HG02870 (cell line): ENCODE results near the gene TM7SF2.

Source experiments
- ATAC-seq: cut with Tn5 transposase; IDR thresholded peaks from one replicate; pipeline ENCODE4 v1.9.1; 2021; ENCODE audit warnings: mild to moderate bottlenecking, moderate library complexity; ENCODE audit not compliant: unreplicated experiment

TM7SF2 gene

DNA sequence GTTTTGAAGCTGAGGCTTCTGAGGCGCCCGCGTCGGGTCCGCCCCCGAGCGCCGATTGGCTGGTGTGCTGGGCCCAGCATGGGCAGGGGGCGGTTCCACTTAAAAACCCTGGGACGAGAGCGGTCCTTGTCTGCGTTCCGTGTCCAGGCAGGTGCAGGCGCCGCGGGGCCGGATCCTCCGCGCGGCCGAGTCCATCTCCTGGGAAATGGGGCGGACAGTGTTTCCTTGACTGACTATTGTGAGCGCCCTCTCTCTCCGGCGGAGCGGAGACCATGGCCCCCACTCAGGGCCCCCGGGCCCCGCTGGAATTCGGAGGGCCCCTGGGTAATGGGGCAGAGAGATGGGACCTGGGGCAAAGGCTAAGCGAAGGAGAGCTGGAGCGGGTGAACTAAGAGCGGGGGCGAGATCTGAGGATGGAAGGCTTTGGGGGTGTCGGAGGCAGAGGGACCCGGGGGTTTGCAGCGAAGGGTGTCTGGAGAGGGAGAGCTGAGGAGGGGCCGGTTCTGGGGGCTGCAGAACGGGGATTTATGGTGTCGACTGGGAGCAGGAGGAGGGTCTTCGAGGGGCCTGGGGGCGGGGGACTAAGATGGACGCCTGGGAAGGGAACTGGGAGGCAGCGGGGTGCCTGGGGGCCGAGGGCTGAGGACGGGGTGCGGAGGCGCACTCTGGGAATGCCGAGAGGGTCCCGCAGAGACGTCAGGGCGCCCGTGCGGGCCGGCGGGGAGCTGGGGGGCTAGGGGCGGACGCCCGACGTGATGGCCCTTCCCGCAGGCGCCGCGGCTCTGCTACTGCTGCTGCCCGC lies at the start of gene TM7SF2:
Gene TM7SF2, plus strand, starts transcription at position 129 of the 802 bp plus-strand sequence. Its CDS starts 144 bp downstream, at position 273.
- ATAC-seq = peak; percentile 53

DNA sequence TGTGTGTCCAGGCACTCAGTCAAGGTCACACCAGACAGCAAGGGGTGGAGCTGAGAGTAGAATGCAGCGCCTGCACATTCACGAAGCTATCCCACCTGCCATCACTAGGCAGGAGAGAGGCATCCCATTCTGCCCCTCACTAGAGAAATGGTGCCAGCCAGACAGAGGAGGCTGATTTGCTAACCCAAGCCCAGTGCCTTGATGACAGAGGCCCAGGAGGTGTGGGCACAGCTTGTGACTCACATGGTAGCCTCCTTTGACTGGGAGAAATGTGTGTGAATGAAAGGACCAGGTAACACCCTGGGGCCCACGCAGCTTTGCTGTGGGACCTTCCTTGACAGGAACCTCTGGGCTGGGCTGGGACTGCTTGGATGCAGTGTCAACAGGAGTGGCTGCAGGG lies 48.1 kb upstream of the TM7SF2 start:
- no peak for ATAC-seq

DNA sequence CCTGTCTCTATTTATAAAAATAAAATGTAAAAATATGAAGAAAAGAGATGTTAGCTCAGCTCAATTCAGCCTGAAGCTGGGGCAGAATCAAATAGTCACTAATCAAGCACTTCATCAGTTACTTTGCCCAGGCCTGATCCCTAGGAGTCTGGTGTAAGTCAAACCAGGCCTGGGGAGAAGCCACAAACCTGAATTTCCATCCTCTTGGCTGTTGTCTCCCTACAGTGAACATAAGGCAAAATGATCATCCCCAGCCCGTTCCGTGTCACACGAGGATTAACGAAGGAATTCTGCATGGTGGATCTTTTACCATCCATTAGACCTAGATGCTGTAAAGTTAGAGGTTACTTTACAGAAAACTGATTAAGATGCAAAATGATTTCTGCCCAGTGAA lies 46.8 kb upstream of the TM7SF2 start:
- no peak for ATAC-seq

DNA sequence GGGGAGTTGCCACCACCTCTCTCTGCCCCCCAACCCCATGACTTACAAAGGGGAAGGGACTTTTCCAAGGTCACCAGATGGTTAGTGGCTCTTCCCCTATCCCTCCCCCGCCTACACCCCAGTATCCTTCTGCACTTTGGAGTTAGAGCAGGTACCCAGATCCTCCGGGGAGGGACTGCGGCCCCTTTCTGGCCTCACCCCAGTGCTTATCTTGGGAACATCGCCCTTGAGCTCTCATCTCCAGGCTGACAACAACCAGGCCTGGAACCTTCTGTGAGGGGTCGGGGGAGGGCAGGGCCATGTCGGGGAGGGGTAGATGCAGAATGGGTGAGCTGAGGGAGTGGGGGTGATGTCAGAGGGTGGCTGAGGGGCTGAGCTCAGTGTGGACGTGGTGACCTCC lies 45.8 kb upstream of the TM7SF2 start:
- ATAC-seq = no peak

DNA sequence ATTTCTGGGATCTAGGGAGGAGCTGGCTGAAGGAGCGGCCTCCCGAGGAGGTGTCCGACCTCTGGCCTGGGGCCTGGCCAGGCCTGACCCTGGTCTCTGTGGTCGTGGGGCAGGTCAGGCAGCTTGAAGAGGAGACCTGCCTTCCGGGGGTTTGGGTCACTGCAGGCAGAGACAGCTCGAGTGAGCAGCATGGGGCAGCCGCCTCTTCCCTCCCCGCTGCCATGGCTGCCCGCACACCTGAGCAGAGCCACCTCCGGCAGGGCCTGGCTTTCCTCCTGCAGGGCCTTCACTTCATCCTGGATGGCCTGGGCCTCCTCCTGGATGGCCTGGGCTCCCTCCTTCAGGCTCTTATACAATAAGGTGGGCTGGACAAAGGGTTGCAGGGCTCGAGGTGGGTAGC lies 45.4 kb upstream of the TM7SF2 start:
- no peak for ATAC-seq

DNA sequence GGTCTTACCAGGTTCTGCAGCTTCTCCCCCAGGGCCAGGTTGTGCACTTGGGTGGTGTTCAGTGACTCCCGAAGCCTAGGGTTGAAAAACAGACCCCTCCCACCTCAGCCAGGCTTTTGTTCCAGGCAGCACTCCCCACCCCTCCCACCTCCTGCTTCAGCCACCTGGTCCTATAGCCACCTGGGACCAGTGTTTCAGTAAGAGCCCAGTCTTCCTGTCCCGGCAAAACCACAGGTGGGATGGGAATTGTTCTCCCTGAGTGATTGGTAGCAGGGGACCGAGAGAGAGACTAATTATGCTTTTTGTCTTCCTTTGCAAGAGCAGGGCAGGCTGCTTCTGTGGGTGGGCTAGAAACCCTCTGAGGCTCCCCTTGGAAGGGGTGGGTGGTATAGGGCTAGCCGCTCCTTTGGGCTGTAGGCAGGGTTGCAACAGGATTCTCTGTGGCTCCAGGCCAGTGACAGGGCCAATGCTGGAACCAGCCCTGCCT lies 44.8 kb upstream of the TM7SF2 start:
- ATAC-seq = no peak

DNA sequence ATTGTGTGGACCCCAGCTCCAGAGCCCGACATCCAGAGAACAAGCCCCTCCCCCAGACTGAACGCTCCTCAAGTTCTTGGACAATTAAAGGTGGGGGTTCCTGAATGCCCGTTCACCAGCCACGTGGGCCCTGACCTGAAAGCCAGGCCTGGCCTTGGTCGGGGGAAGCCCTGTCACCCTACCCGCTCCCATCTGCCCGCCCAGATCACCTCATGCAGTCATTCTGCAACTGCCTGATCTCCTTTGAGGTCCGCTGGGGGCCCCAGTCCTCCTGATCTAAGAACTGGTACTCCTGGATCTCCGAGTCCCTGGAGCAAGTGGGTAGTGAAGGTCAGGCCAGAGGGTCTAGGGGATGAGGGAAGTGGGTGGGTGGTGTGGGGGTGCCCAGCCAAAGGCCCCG lies 44.2 kb upstream of the TM7SF2 start:
- no peak for ATAC-seq

DNA sequence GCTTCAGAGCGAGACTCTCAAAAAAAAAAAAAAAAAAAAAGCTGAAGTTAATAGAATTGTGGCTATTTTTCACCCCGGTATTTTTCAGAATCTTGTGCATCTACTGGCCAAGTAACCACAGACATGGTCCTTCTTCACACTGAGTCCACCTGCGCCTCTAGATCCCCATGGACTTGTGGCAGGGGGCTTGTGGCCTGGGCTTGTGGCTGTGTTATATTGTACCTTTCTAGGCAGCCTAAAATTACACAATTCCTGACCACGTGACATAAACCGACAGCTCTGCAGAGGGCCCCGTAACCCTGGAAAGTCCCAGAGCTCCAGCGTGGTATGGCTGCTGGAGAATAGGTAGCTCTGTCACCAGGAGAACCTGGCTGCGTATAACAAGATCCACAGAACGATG lies 42.5 kb upstream of the TM7SF2 start:
- no peak for ATAC-seq

DNA sequence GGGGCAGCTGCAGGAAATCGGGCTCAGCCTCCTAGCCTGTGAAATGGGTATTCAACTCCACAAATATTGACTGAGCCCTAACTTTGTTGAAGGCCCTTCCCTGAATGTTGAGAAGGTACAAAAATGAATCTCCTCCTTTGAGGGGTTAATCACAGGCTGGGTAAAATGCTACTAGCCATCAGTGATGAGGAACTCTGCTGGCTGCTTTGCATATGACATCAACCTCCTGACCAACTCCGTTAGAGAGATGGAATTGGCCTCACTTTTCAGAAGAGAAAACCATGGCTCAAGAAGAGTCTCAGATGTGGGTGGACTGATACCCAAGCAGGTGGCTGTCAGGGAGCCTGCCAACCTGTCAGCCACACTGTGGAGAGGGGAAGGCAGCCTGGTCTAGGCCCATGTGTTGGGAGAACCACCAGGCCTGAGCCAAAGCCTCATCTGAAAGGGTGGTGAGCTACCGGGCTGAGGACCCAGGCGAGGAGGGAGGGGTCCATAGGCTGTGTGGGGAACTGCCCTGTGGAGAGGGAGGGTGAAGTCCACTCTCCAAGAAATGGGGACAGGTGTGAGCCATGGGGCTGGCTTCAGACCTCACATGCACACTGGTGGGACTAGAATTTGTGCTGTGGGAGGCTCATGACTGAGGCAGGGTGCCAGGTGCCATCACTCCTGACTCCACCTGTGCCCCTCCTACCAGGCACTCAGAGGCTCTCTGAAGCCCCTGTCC lies 39.6 kb upstream of the TM7SF2 start:
- no peak for ATAC-seq

DNA sequence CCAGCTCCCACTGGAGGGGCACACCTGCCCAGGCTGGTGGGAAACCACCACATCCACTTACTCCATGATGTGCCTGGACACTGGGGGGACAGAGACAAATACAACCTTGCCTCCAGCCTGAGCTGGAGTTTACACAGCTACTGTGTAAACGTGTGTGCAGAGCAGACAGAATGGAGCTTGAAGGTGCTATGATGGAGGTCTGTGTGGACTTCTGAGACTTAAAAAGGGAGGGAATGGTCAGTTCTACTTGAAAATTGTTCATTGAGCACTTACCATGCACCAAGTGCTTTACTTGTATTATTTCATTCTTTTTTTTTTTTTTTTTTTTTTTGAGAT lies 39.1 kb upstream of the TM7SF2 start:
- no peak for ATAC-seq

DNA sequence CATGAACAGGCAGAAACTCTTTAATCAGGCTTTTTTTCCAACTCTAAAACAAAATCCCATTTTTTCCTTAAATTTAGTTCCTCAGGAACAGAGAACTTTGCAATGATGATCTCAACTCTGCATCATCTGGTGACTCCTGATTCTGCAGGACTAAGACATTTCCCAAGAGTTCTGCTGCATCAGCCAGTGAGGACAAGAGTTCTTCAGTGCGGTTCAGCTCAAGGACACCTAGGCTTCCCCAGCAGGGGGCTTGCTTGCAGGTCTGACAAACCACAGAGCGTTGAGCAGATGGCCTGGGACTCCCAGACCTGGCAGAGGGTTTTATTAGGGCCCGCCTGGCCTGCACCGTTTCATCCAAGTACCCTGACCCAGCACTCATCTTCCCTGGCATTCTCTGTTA lies 34.2 kb upstream of the TM7SF2 start:
- no peak for ATAC-seq

DNA sequence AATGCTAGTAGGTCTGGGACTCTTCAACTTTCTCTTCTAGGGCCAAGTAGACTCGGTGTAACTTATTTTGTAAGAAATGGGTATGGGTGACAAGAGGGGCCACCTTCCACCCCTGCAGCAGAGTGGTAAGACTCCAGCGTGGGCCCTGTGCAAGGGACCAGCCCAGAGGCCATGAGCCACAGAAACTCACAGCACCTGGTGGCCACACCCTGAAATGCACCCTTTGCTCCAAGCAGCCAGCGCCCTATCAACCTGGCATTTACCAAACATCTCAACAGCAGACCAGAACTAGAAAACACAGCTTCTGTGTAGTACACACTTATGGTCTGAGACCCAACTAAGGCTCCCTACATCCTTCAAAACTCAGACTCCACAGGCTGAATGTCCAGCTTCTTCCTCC lies 33.5 kb upstream of the TM7SF2 start:
- ATAC-seq = no peak

DNA sequence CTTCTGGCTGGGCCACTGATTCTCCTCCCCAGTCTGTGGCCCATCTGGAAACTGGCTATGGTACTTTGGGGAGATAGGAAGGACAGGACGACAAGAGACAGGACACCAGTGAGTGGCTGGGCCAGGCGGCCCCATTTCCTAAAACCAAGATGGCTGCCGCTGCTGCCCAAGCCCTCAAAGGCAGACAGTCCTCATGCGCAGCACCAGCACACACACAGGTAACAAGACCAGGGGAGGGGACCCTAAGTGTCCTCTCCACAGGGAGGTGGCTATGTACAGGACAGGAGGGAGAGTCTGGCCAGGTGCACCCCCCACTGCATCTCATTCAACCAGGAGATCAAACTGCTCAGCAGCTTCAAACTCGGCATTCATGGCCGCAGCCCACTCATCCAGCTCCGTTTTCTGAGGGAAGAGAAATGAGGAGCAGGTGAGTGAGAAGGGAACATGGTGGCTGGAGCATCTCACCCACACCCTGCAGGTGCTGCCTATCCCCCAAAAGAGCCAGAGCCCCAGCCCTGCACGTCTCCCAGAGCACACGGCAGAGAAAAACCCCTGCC lies 32.8 kb upstream of the TM7SF2 start:
- no peak for ATAC-seq

DNA sequence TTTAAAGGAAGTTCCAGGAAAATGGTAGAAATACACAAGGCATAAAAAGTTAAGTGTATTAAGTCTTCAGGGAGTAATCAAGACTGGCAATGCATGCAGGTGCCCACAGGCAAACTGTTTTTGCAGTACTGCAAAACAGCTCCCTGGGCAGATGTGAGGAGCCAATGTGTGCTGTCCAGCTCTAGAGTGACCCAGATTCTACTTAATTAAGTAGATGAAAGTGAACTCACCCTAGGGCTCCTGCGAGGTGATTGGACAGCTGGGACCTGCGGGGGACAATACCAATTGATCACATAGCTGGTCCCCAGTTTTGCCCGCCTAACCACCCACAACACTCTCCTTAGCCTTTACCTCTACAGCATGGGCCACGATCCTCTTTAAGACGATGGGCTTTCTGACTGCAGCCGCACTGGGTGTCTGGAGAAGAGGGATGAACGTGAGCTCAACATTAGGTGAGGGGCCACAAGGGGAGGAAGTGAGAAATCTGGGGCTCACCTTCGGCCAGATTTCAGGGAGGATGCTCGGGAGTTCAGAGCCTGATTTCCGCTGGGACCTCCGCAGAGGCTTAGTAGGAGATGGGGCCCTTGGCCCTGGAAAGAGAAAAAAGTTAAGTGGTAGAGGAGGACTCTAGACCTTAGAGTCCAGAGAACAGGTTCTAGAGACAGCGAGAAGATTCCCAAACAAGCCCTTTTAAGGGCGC lies 28.4 kb upstream of the TM7SF2 start:
- no peak for ATAC-seq

DNA sequence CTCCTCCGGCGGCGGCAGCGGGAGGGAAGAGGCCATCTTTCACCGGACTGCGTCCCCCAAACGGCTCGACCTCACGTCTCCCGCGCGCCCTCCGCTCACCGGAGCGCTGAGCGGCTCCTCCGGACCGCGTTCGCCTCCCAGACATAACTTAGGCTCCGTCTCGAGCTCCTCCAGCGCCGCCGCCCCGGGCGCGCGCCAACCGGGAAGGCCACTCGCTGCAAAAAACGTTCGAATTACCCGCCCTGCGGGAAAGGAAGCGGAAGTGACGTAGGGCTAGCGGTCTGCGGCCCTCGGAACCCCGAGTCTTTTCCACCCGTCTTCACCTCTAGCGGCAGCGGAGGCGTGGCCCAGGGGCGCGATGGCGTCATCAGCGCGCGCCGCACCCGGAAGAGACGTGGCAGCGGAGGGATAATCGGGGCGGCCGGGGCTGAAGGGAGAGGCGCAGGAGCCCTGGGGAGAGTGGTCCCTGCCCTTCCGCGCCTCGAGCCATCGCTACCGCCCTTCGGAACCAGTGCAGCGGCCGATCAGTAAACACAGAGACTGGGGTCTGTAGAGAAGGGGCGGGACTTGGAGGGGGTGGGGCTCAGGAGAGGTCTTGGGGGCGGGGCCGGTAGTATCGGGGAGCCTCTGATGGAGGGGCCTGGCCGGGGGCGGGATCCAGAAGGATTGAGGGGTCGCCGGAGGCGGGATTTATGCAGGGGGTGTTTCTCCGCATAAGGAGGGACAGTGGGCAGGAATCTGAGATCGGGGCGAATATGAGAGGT lies 27.7 kb upstream of the TM7SF2 start, which contains the start of the genes CDCA5 and ZFPL1:
Gene CDCA5, minus strand, starts transcription at position 207 of the 764 bp plus-strand sequence. Its CDS starts 62 bp downstream, at position 145.
Gene ZFPL1, plus strand, starts transcription at position 389 of the 764 bp plus-strand sequence. CDS start 477 bp downstream, outside the sequence.
- ATAC-seq = peak; percentile 78

DNA sequence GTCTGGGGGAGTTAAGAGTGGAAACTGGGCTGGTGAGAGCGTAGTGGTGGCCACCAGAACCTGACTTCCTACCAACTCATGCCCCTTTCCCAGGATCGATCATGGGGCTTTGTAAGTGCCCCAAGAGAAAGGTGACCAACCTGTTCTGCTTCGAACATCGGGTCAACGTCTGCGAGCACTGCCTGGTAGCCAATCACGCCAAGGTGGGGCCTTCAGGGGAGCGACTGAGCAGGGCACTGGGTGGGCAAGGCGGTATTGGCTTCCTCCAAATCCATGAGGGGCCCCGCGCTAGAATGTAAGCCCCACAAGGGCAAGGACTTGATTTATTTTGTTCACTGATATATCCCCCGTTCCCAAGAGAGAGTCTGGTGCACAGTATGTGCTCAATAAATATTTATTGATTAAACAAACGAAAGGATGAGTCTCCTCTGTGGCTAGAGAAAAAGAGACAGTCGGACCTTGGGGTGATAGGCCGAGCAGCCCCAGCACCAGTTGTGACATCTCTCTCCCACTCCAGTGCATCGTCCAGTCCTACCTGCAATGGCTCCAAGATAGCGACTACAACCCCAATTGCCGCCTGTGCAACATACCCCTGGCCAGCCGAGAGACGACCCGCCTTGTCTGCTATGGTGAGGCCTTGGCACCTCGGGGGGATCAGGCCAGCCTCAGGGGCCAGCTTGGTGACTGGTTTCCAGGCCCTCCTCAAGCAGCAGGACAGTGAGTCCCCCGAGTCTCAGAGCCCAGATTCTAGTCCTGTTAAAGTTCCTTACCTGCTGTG lies 26.9 kb upstream of the TM7SF2 start:
- no peak for ATAC-seq

DNA sequence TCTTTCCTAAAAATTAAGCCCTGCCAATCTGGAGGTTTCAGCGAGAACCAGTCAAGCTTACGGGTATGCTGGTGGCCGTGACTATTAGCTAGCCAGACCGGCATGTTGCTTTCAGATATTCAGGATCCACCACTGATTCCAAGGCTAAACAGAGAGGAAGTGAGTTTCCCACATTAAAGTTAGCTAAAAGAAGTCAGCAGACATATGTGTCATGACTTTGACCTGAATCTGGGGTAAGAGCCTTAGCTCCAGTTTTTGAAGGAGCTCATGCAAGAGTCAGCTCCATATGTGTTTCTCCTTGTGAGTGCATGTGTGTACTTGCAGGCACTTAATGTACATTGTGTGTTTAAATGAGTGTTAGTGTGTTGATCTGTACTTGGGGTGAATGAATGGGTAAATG lies 26.2 kb upstream of the TM7SF2 start:
- no peak for ATAC-seq

DNA sequence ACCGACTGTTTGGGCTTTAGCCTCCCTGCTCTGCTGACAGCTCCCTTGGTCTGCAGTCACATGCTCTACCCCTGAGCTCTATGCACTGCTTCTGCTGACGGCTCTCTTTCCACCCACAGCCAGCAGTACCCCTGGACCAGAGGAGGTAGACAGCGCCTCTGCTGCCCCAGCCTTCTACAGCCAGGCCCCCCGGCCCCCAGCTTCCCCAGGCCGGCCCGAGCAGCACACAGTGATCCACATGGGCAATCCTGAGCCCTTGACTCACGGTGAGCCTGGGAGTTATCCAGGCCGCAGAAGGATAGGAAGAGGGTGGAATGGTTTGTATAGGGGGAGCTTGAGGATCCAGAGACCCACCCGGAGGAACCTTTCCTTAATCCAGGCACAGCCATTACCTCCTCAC lies 24.9 kb upstream of the TM7SF2 start:
- ATAC-seq = no peak

DNA sequence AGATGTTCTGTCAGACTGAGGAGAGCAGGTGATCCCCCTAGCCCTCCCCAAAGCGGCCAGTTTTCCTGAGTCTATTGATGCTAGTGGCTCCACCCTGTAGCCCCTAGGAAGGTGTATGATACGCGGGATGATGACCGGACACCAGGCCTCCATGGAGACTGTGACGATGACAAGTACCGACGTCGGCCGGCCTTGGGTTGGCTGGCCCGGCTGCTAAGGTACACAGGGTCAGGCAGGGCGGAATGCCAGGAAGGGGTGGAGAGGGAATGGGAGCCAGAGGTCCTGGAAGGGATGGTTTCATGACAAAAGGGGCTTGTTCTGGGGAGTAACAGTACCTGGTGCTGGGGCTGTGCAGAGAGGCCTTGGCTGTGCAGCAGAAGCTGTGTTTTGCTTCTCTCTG lies 24.5 kb upstream of the TM7SF2 start:
- no peak for ATAC-seq

DNA sequence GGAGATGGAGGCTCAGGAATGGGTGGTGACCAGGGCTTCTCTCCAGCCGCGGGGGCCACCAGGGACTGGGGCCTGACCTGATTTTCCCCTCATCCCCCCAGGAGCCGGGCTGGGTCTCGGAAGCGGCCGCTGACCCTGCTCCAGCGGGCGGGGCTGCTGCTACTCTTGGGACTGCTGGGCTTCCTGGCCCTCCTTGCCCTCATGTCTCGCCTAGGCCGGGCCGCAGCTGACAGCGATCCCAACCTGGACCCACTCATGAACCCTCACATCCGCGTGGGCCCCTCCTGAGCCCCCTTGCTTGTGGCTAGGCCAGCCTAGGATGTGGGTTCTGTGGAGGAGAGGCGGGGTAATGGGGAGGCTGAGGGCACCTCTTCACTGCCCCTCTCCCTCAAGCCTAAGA lies 23.8 kb upstream of the TM7SF2 start:
- no peak for ATAC-seq
